ENCODE measurements around the gene FURIN.

FURIN gene

DNA sequence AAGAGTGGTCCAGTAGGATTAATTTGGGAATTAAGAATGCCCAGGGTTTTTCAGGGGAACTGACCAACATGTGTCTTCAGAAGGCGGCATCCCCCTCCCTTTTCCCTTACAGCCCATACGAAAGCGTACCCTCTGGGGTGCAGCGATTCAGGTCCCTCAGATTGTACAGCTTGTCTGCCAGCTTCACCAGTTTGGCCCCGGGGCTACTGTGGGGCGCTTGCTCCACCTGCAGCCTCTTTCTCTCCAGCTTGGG lies 63.1 kb downstream of the FURIN start:
- TF ChIP-seq ZFX (IDR thresholded peaks at IDR 0.05; ENCODE audit: borderline replicate concordance) (no peak), CTCF (IDR thresholded peaks at IDR 0.05) (no peak; the same call in 1 of the 2 replicates)
- H3K27ac ChIP-seq, result peak overlapping the region; percentile 97

- TF ChIP-seq ZFX (IDR thresholded peaks at IDR 0.05; ENCODE audit: borderline replicate concordance), result no peak
- peak; percentile 89 for TF ChIP-seq CTCF (IDR thresholded peaks at IDR 0.05)
- H3K27ac ChIP-seq, result peak within 1 kb of the TSS; percentile 97
Measured at GRCh38 chr15:90931828-90932659, 63.7 kb downstream of the FURIN start, which contains the start of gene HDDC3. HDDC3 (minus strand) TSS chr15:90932549; CDS start chr15:90932540, 9 bp downstream.

GRCh38 chr15:90932660-90932991 lies 64.2 kb downstream of the FURIN start:
- TF ChIP-seq ZFX (IDR thresholded peaks at IDR 0.05; ENCODE audit: borderline replicate concordance), result no peak
- peak; percentile 50 for TF ChIP-seq CTCF (IDR thresholded peaks at IDR 0.05)
- H3K27ac ChIP-seq, result peak overlapping the region; percentile 97
